Measurements from ENCODE around the gene TRAF2.

TRAF2 gene

GRCh38 chr9:136941231-136942111 is 55.2 kb downstream of the TRAF2 start:
- no peak overlapping the region for H3K27ac ChIP-seq (ENCODE audit: low read depth, low read length)
- peaks cover 33% of the 10 kb centered on the region for H3K79me2 ChIP-seq (ENCODE audit: control insufficient read depth, insufficient read depth, low read length, unreplicated experiment)
- H2AFZ ChIP-seq (ENCODE audit: low read length, unreplicated experiment), result no peak overlapping the region
- H3K4me1 ChIP-seq (ENCODE audit: control insufficient read depth, insufficient read depth, low read length, unreplicated experiment), result peaks cover 7% of the 10 kb centered on the region
- no peak overlapping the region; the same call in 1 of the 2 replicates for H3K4me3 ChIP-seq (ENCODE audit: low read depth, low read length)
- no peaks in the 10 kb centered on the region for H3K27me3 ChIP-seq (ENCODE audit: insufficient read depth, low read length)
- H3K36me3 ChIP-seq (ENCODE audit: insufficient read depth, low read length), result peaks cover 37% of the 10 kb centered on the region; the same call in 1 of the 2 replicates

- Histone ChIP-seq H3K79me2 (ENCODE audit: control insufficient read depth, insufficient read depth, low read length, unreplicated experiment) (peaks cover 33% of the 10 kb centered on the region), H3K4me3 (ENCODE audit: low read depth, low read length) (peak overlapping the region; percentile 99), H2AFZ (ENCODE audit: low read length, unreplicated experiment) (no peak overlapping the region), H3K36me3 (ENCODE audit: insufficient read depth, low read length) (peaks cover 37% of the 10 kb centered on the region; the same call in 1 of the 2 replicates), H3K4me1 (ENCODE audit: control insufficient read depth, insufficient read depth, low read length, unreplicated experiment) (peaks cover 7% of the 10 kb centered on the region), H3K27ac (ENCODE audit: low read depth, low read length) (no peak overlapping the region), H3K27me3 (ENCODE audit: insufficient read depth, low read length) (no peaks in the 10 kb centered on the region)
Observed at GRCh38 chr9:136942112-136942880, 56.0 kb downstream of the TRAF2 start.

- H3K4me1 ChIP-seq (ENCODE audit: control insufficient read depth, insufficient read depth, low read length, unreplicated experiment), result peaks cover 9% of the 10 kb centered on the region
- H3K27ac ChIP-seq (ENCODE audit: low read depth, low read length), result no peak overlapping the region
- H2AFZ ChIP-seq (ENCODE audit: low read length, unreplicated experiment), result no peak overlapping the region
- peaks cover 37% of the 10 kb centered on the region; the same call in 1 of the 2 replicates for H3K36me3 ChIP-seq (ENCODE audit: insufficient read depth, low read length)
- peaks cover 33% of the 10 kb centered on the region for H3K79me2 ChIP-seq (ENCODE audit: control insufficient read depth, insufficient read depth, low read length, unreplicated experiment)
- H3K4me3 ChIP-seq (ENCODE audit: low read depth, low read length), result peak overlapping the region; percentile 99
- no peaks in the 10 kb centered on the region for H3K27me3 ChIP-seq (ENCODE audit: insufficient read depth, low read length)
Observed at GRCh38 chr9:136942881-136943230, 56.5 kb downstream of the TRAF2 start.

- Histone ChIP-seq H3K27ac (ENCODE audit: low read depth, low read length) (peak overlapping the region; percentile 78), H2AFZ (ENCODE audit: low read length, unreplicated experiment) (peak overlapping the region; percentile 50)
Observed at GRCh38 chr9:136943291-136944211, 57.2 kb downstream of the TRAF2 start.

GRCh38 chr9:136944212-136944518 is 57.8 kb downstream of the TRAF2 start:
- Histone ChIP-seq H2AFZ (ENCODE audit: low read length, unreplicated experiment) (peak overlapping the region; percentile 50), H3K36me3 (ENCODE audit: insufficient read depth, low read length) (peaks cover 33% of the 10 kb centered on the region; the same call in 1 of the 2 replicates), H3K27ac (ENCODE audit: low read depth, low read length) (peak overlapping the region; percentile 78), H3K79me2 (ENCODE audit: control insufficient read depth, insufficient read depth, low read length, unreplicated experiment) (peaks cover 33% of the 10 kb centered on the region), H3K4me3 (ENCODE audit: low read depth, low read length) (peak overlapping the region; percentile 99), H3K4me1 (ENCODE audit: control insufficient read depth, insufficient read depth, low read length, unreplicated experiment) (peaks cover 13% of the 10 kb centered on the region), H3K27me3 (ENCODE audit: insufficient read depth, low read length) (no peaks in the 10 kb centered on the region)

More at GRCh38 chr9:136943291-136944211, 57.2 kb downstream of the TRAF2 start:
- H3K4me1 ChIP-seq (ENCODE audit: control insufficient read depth, insufficient read depth, low read length, unreplicated experiment), result peaks cover 13% of the 10 kb centered on the region
- no peaks in the 10 kb centered on the region for H3K27me3 ChIP-seq (ENCODE audit: insufficient read depth, low read length)
- H3K4me3 ChIP-seq (ENCODE audit: low read depth, low read length), result peak overlapping the region; percentile 99
- peaks cover 33% of the 10 kb centered on the region for H3K79me2 ChIP-seq (ENCODE audit: control insufficient read depth, insufficient read depth, low read length, unreplicated experiment)
- peaks cover 37% of the 10 kb centered on the region; the same call in 1 of the 2 replicates for H3K36me3 ChIP-seq (ENCODE audit: insufficient read depth, low read length)

- Histone ChIP-seq H2AFZ (ENCODE audit: low read length, unreplicated experiment) (peak within 1 kb of the TSS; percentile 50), H3K27me3 (ENCODE audit: insufficient read depth, low read length) (no peaks in the 10 kb centered on the region), H3K27ac (ENCODE audit: low read depth, low read length) (peak within 1 kb of the TSS; percentile 78), H3K4me3 (ENCODE audit: low read depth, low read length) (peak within 1 kb of the TSS; percentile 99), H3K36me3 (ENCODE audit: insufficient read depth, low read length) (peaks cover 29% of the 10 kb centered on the region; the same call in 1 of the 2 replicates), H3K79me2 (ENCODE audit: control insufficient read depth, insufficient read depth, low read length, unreplicated experiment) (peaks cover 33% of the 10 kb centered on the region), H3K4me1 (ENCODE audit: control insufficient read depth, insufficient read depth, low read length, unreplicated experiment) (peaks cover 13% of the 10 kb centered on the region)
Observed at GRCh38 chr9:136944519-136945332, 58.4 kb downstream of the TRAF2 start, which contains the start of the genes C8G and FBXW5. TSS of gene C8G (plus strand) at chr9:136945243. CDS start at chr9:136945321, 78 bp downstream. TSS of gene FBXW5 (minus strand) at chr9:136944738. CDS start at chr9:136944083, 655 bp downstream.

GRCh38 chr9:136945333-136946227 is 59.3 kb downstream of the TRAF2 start:
- Histone ChIP-seq H2AFZ (ENCODE audit: low read length, unreplicated experiment) (no peak overlapping the region), H3K4me3 (ENCODE audit: low read depth, low read length) (no peak overlapping the region)

GRCh38 chr9:136946228-136947027 is 60.1 kb downstream of the TRAF2 start:
- Histone ChIP-seq H3K27ac (ENCODE audit: low read depth, low read length) (no peak overlapping the region), H3K4me3 (ENCODE audit: low read depth, low read length) (no peak overlapping the region), H3K27me3 (ENCODE audit: insufficient read depth, low read length) (no peaks in the 10 kb centered on the region), H2AFZ (ENCODE audit: low read length, unreplicated experiment) (no peak overlapping the region), H3K36me3 (ENCODE audit: insufficient read depth, low read length) (peaks cover 14% of the 10 kb centered on the region; the same call in 1 of the 2 replicates), H3K4me1 (ENCODE audit: control insufficient read depth, insufficient read depth, low read length, unreplicated experiment) (peaks cover 13% of the 10 kb centered on the region), H3K79me2 (ENCODE audit: control insufficient read depth, insufficient read depth, low read length, unreplicated experiment) (peaks cover 22% of the 10 kb centered on the region)

More at GRCh38 chr9:136945333-136946227, 59.3 kb downstream of the TRAF2 start:
- Histone ChIP-seq H3K79me2 (ENCODE audit: control insufficient read depth, insufficient read depth, low read length, unreplicated experiment) (peaks cover 27% of the 10 kb centered on the region), H3K36me3 (ENCODE audit: insufficient read depth, low read length) (peaks cover 21% of the 10 kb centered on the region; the same call in 1 of the 2 replicates), H3K27ac (ENCODE audit: low read depth, low read length) (no peak overlapping the region), H3K4me1 (ENCODE audit: control insufficient read depth, insufficient read depth, low read length, unreplicated experiment) (peaks cover 13% of the 10 kb centered on the region), H3K27me3 (ENCODE audit: insufficient read depth, low read length) (no peaks in the 10 kb centered on the region)

Measured in ACC112 (cell line).